H1 (cell line): Measurements from ENCODE around the gene PDE4D. TPM values are rescaled to one million over a fixed set of nuclear protein-coding genes. Genes with fewer than 3 reads are reported as not detected.

Source experiments
- CTCF ChIA-PET: fragments of 300-600 bp; sonication (Branson Sonifier 250); formaldehyde crosslinking; loops from one replicate; lab custom pipeline; 2021; ENCODE audit not compliant: partially characterized antibody; lab: Charles Lee
- POLR2A ChIA-PET: fragments of 300-600 bp; sonication (Branson Sonifier 250); formaldehyde crosslinking; loops from one replicate; lab custom pipeline; 2021; ENCODE audit warnings: inconsistent platforms; ENCODE audit not compliant: partially characterized antibody; lab: Charles Lee
- DNase-seq, 2 experiments: peaks; one replicate each; pipeline versions ENCODE4 v3.0.0 to v3.0.0-alpha.2; 2010 to 2022; ENCODE audit warnings: low spot score in 2 of 2, low read depth in 1 of 2, mixed read lengths in 1 of 2
- FAIRE-seq: peaks from 2 replicates; lab custom pipeline; 2011; peaks lifted over from hg19 to GRCh38; lab: Jason Lieb, UNC
- H2AFZ ChIP-seq: 2 replicates; pipeline ENCODE4 v1.8.1; 2012; ENCODE audit warnings: low read length, inconsistent platforms
- H2AK5ac ChIP-seq: 2 replicates; pipeline ENCODE4 v1.6.1; 2013; ENCODE audit warnings: low read depth, low read length
- H2BK120ac ChIP-seq: replicated peaks from 2 replicates; pipeline ENCODE3; 2013; ENCODE audit warnings: low read depth, low read length, inconsistent platforms
- H2BK12ac ChIP-seq: 2 replicates; pipeline ENCODE4 v1.6.1; 2013; ENCODE audit warnings: low read depth, low read length
- H2BK15ac ChIP-seq: 2 replicates; pipeline ENCODE4 v1.6.1; 2013; ENCODE audit warnings: low read length
- H2BK20ac ChIP-seq: 2 replicates; pipeline ENCODE4 v1.6.1; 2013; ENCODE audit warnings: low read length
- H2BK5ac ChIP-seq: 2 replicates; pipeline ENCODE4 v1.6.1; 2013; ENCODE audit warnings: low read depth, low read length
- H3K14ac ChIP-seq: 2 replicates; pipeline ENCODE4 v1.6.1; 2013; ENCODE audit warnings: inconsistent platforms; ENCODE audit not compliant: insufficient read length
- H3K18ac ChIP-seq: 2 replicates; pipeline ENCODE4 v1.6.1; 2013; ENCODE audit warnings: low read length; ENCODE audit errors: extremely low read depth
- H3K23ac ChIP-seq: 2 replicates; pipeline ENCODE4 v1.6.1; 2013; ENCODE audit warnings: inconsistent platforms; ENCODE audit not compliant: insufficient read length
- H3K23me2 ChIP-seq: 2 replicates; pipeline ENCODE4 v1.6.1; 2013; ENCODE audit warnings: low read depth, low read length
- H3K27ac ChIP-seq: 2 replicates; pipeline ENCODE4 v1.6.1; 2011; ENCODE audit warnings: low read depth, low read length, inconsistent platforms
- H3K27me3 ChIP-seq, 4 experiments: replicated peaks in 1 of 4; 1 replicate in 1 of 4; 2 replicates in 3 of 4; pipeline versions ENCODE4 v1.6.1 to v1.8.1; 2011 to 2013; ENCODE audit warnings: low read length in 3 of 4, mild to moderate bottlenecking in 3 of 4, inconsistent platforms in 2 of 4, mixed read lengths in 2 of 4, moderate library complexity in 1 of 4; ENCODE audit not compliant: control insufficient read depth in 3 of 4, insufficient read depth in 3 of 4; ENCODE audit errors: extremely low read depth in 1 of 4
- H3K36me3 ChIP-seq, 4 experiments: 2 replicates each; pipeline versions ENCODE4 v1.6.1 to v1.8.1; 2011 to 2013; ENCODE audit warnings: mild to moderate bottlenecking in 4 of 4, low read length in 3 of 4, moderate library complexity in 2 of 4, control low read depth in 1 of 4, inconsistent platforms in 1 of 4; ENCODE audit not compliant: insufficient read depth in 4 of 4, control insufficient read depth in 2 of 4
- H3K4ac ChIP-seq: replicated peaks from 2 replicates; pipeline ENCODE3; 2013; ENCODE audit warnings: low read length, low read depth, mixed read lengths, inconsistent platforms; ENCODE audit not compliant: insufficient read length
- H3K4me1 ChIP-seq, 4 experiments: replicated peaks in 1 of 4; 1 replicate in 1 of 4; 2 replicates in 3 of 4; pipeline versions ENCODE4 v1.6.1 to v1.8.1; 2011 to 2013; ENCODE audit warnings: low read length in 3 of 4, inconsistent platforms in 2 of 4, mixed read lengths in 1 of 4; ENCODE audit not compliant: insufficient read depth in 4 of 4, control insufficient read depth in 3 of 4
- H3K4me2 ChIP-seq, 2 experiments: 2 replicates each; pipeline versions ENCODE4 v1.6.1 to v1.8.1; 2011 to 2013; ENCODE audit warnings: low read depth in 2 of 2, low read length in 2 of 2, control low read depth in 1 of 2, inconsistent platforms in 1 of 2, mild to moderate bottlenecking in 1 of 2; ENCODE audit not compliant: insufficient read depth in 1 of 2
- H3K4me3 ChIP-seq, 4 experiments: fragments of 200-600, 300-600 bp in 1 of 4; sonication (generic), shearing (Covaris generic), sonication (Bioruptor Twin) in 1 of 4; 2 replicates each; pipeline versions ENCODE4 v1.5.1 to v1.8.1; 2011 to 2016; ENCODE audit warnings: low read length in 4 of 4, low read depth in 3 of 4, control low read depth in 2 of 4, inconsistent platforms in 2 of 4, mild to moderate bottlenecking in 2 of 4, mixed read lengths in 1 of 4, moderate library complexity in 1 of 4; ENCODE audit not compliant: insufficient read depth in 2 of 4; ENCODE audit errors: extremely low read depth in 1 of 4
- H3K56ac ChIP-seq: replicated peaks from 2 replicates; pipeline ENCODE3; 2013; ENCODE audit warnings: low read depth, mild to moderate bottlenecking, mixed read lengths, low read length, inconsistent platforms; ENCODE audit not compliant: insufficient read length
- H3K79me1 ChIP-seq: 2 replicates; pipeline ENCODE4 v1.6.1; 2013; ENCODE audit warnings: low read depth, low read length, control low read depth
- H3K79me2 ChIP-seq, 2 experiments: 2 replicates each; pipeline versions ENCODE4 v1.6.1 to v1.8.1; 2012 to 2013; ENCODE audit warnings: low read length in 2 of 2, mild to moderate bottlenecking in 2 of 2, inconsistent platforms in 1 of 2; ENCODE audit not compliant: insufficient read depth in 2 of 2, control insufficient read depth in 1 of 2
- H3K9ac ChIP-seq, 4 experiments: replicated peaks in 1 of 4; 1 replicate in 1 of 4; 2 replicates in 3 of 4; pipeline versions ENCODE4 v1.6.1 to v1.8.1; 2011 to 2013; ENCODE audit warnings: low read depth in 3 of 4, low read length in 3 of 4, control low read depth in 2 of 4, mild to moderate bottlenecking in 2 of 4, moderate library complexity in 2 of 4, inconsistent platforms in 1 of 4; ENCODE audit errors: extremely low read depth in 1 of 4
- H3K9me3 ChIP-seq, 2 experiments: 2 replicates each; pipeline versions ENCODE4 v1.6.1 to v1.8.1; 2012 to 2013; ENCODE audit warnings: mild to moderate bottlenecking in 2 of 2, moderate library complexity in 2 of 2, control low read depth in 1 of 2, inconsistent platforms in 1 of 2, low read depth in 1 of 2, low read length in 1 of 2, mixed read lengths in 1 of 2; ENCODE audit not compliant: insufficient read depth in 2 of 2
- H4K20me1 ChIP-seq, 2 experiments: replicated peaks in 1 of 2; 2 replicates each; pipeline versions ENCODE3 to v1.8.1; 2011 to 2013; ENCODE audit warnings: inconsistent platforms in 2 of 2, low read length in 2 of 2, mild to moderate bottlenecking in 1 of 2; ENCODE audit not compliant: insufficient read depth in 2 of 2, control insufficient read depth in 1 of 2
- H4K5ac ChIP-seq: 2 replicates; pipeline ENCODE4 v1.6.1; 2013; ENCODE audit warnings: low read length, low read depth, mixed read lengths, inconsistent platforms; ENCODE audit not compliant: insufficient read length
- H4K8ac ChIP-seq: 2 replicates; pipeline ENCODE4 v1.8.0; 2013; ENCODE audit warnings: mild to moderate bottlenecking, moderate library complexity, low read length, inconsistent platforms; ENCODE audit not compliant: insufficient read depth; ENCODE audit errors: extremely low read depth
- H4K91ac ChIP-seq: replicated peaks from 2 replicates; pipeline ENCODE3; 2013; ENCODE audit warnings: low read length, mixed read lengths, inconsistent platforms; ENCODE audit not compliant: insufficient read length
- ASH2L ChIP-seq: fragments of 200-600, 300-600 bp; sonication (generic); IDR thresholded peaks from one replicate; pipeline ENCODE4 v1.7.1; 2017; ENCODE audit warnings: low read length
- CBX5 ChIP-seq: fragments of 300-800, 300-1000 bp; sonication (generic); IDR thresholded peaks from 2 replicates; pipeline ENCODE4 v1.7.1; 2016; ENCODE audit warnings: antibody characterized with exemption, low read length, low read depth
- CREB1 ChIP-seq: IDR thresholded peaks from 2 replicates; pipeline ENCODE4 v1.6.1; 2012; ENCODE audit warnings: inconsistent platforms
- FOSL1 ChIP-seq: IDR thresholded peaks from 2 replicates; pipeline ENCODE4 v1.6.1; 2011; ENCODE audit warnings: mild to moderate bottlenecking, low read depth, low read length, moderate library complexity; ENCODE audit not compliant: insufficient read depth
- HDAC6 ChIP-seq: IDR thresholded peaks from one replicate; pipeline ENCODE4 v1.7.1; 2012; ENCODE audit warnings: low read depth, mild to moderate bottlenecking, inconsistent platforms, low read length, moderate library complexity
- JUND ChIP-seq: IDR thresholded peaks from 2 replicates; pipeline ENCODE4 v1.6.1; 2011; ENCODE audit warnings: mild to moderate bottlenecking, improper control_type of control experiment, low read length
- KDM5A ChIP-seq: fragments of 200-600 bp; IDR thresholded peaks from 2 replicates; pipeline ENCODE4 v1.7.1; 2012; ENCODE audit warnings: mild to moderate bottlenecking, low read length, inconsistent platforms, mixed read lengths
- RNF2 ChIP-seq: fragments of 200-900, 300-1000 bp; sonication (generic); IDR thresholded peaks from 2 replicates; pipeline ENCODE4 v1.7.1; 2016; ENCODE audit warnings: borderline replicate concordance, low read depth, mild to moderate bottlenecking, antibody characterized with exemption, low read length; ENCODE audit not compliant: poor library complexity, severe bottlenecking; ENCODE audit errors: missing control alignments
- SIRT6 ChIP-seq: IDR thresholded peaks from one replicate; pipeline ENCODE4 v1.7.1; 2012; ENCODE audit warnings: low read length, inconsistent platforms
- SIX5 ChIP-seq: IDR thresholded peaks from 2 replicates; pipeline ENCODE4 v1.6.1; 2011; ENCODE audit warnings: mild to moderate bottlenecking, low read depth, low read length
- WGBS, 2 experiments: shearing (Covaris generic) in 1 of 2; methylation state at CpG; one replicate each; pipeline versions ENCODE4 v1.1.6 to v1.1.7; 2013 to 2015; ENCODE audit warnings: low lambda C conversion rate in 2 of 2, mixed read lengths in 2 of 2, inconsistent platforms in 1 of 2, low coverage in 1 of 2, missing lambda C conversion rate in 1 of 2; ENCODE audit not compliant: insufficient replicate concordance in 2 of 2, insufficient coverage in 1 of 2, insufficient read length in 1 of 2; ENCODE audit errors: extremely low coverage in 1 of 2, missing lambda C conversion rate in 1 of 2; 5-methylcytosine and 5-hydroxymethylcytosine counted together
- polyA plus RNA-seq, 7 experiments: library from polyadenylated mRNA; depleted of rRNA in 3 of 7; stranded (reverse) in 5 of 7; unstranded in 2 of 7; fragments of >200 nt in 5 of 7; fragments of 200-250 nt in 2 of 7; gene quantifications; 1 replicate in 5 of 7; 2 replicates in 1 of 7; 4 replicates in 1 of 7; pipeline versions ENCODE4 v1.2.1 to v1.2.3, GENCODE V29; 2011 to 2013; ENCODE audit warnings: missing spikeins in 2 of 7, mixed read lengths in 2 of 7
- total RNA-seq: library from RNA; stranded (reverse); fragmentation: NEBNext Ultra II Directional; extraction: Animal tissue kit (Norgen Biotek cat#: 25700); gene quantifications from 2 replicates; pipeline ENCODE4 v1.2.1, GENCODE V29; 2021
- TF ChIP-seq, protein P1 (sequence below): IDR thresholded peaks from 2 replicates; pipeline ENCODE4 v1.6.1; 2011; ENCODE audit warnings: low read length, improper control_type of control experiment
- TF ChIP-seq, protein P2 (sequence below): IDR thresholded peaks from 2 replicates; pipeline ENCODE4 v1.6.1; 2011; ENCODE audit warnings: low read depth, mild to moderate bottlenecking, low read length; ENCODE audit not compliant: insufficient read depth

The PDE4D gene
- total and polyA plus RNA-seq, 2 of the 8 experiments (the other 6 are each of a cell fraction or from before 2014, with no cell fraction given), result 2.3 to 3.7 TPM

DNA sequence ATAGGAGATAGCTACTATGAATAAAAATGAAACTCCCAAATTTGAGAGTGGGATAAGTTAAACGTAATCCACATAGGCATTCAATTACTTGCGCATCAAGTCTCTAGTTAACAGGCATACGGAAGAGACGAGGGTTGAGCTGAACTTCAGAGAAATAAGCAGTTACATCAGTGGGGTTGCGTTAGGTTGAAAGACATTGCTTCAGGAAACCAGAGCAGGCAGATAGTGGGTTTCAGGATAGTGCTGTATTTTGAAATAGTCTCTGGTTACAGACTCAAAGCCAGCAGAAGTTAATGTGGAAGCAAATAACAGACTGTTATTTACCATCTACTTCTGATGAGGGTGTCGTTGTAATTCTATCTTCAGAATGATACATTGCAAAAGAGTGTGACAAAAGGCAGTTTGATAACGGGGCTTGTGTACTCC is 533.4 kb downstream of the PDE4D start:
- no peaks in the 10 kb centered on the region for H3K79me1 ChIP-seq
- no peak overlapping the region for H2BK5ac ChIP-seq
- no peaks in the 10 kb centered on the region for H3K36me3 ChIP-seq
- H4K8ac ChIP-seq, result no peak overlapping the region
- no peak overlapping the region for H3K4me3 ChIP-seq
- no peaks in the 10 kb centered on the region for H3K9me3 ChIP-seq
- no peak overlapping the region for H4K5ac ChIP-seq
- no peak for FAIRE-seq
- H4K91ac ChIP-seq, result no peak overlapping the region
- H2BK120ac ChIP-seq, result no peak overlapping the region
- H3K79me2 ChIP-seq, result no peaks in the 10 kb centered on the region
- WGBS, 2 experiments, result 83% methylated on average over 7 of the region's 7 CpGs; no CpG with 5 or more reads in 1 of the 2 experiments
- no peak overlapping the region for H3K18ac ChIP-seq
- H3K27ac ChIP-seq, result no peak overlapping the region
- POLR2A ChIA-PET, result no interaction called here
- no peaks in the 10 kb centered on the region for H4K20me1 ChIP-seq
- H2BK20ac ChIP-seq, result no peak overlapping the region
- no peak overlapping the region for H2BK15ac ChIP-seq
- H3K14ac ChIP-seq, result no peak overlapping the region
- TF ChIP-seq KDM5A (no peak), HDAC6 (no peak), ASH2L (no peak), CREB1 (no peak), RNF2 (no peak), CBX5 (no peak), SIRT6 (no peak), SIX5 (no peak), FOSL1 (no peak), JUND (no peak)
- TF ChIP-seq, protein P1, sequence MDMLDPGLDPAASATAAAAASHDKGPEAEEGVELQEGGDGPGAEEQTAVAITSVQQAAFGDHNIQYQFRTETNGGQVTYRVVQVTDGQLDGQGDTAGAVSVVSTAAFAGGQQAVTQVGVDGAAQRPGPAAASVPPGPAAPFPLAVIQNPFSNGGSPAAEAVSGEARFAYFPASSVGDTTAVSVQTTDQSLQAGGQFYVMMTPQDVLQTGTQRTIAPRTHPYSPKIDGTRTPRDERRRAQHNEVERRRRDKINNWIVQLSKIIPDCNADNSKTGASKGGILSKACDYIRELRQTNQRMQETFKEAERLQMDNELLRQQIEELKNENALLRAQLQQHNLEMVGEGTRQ, result no peak
- TF ChIP-seq, protein P2, sequence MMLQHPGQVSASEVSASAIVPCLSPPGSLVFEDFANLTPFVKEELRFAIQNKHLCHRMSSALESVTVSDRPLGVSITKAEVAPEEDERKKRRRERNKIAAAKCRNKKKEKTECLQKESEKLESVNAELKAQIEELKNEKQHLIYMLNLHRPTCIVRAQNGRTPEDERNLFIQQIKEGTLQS, result no peak
- TF ChIP-seq, all 59 proteins: peak for 0
- Histone ChIP-seq H3K27me3 (no peaks in the 10 kb centered on the region), H2AK5ac (no peak overlapping the region), H3K9ac (no peak overlapping the region; a peak in 1 of 7 replicates), H2BK12ac (no peak overlapping the region), H3K23me2 (no peaks in the 10 kb centered on the region; the same call in 1 of the 2 replicates), H3K4me2 (no peak overlapping the region), H3K56ac (no peak overlapping the region), H3K4me1 (peaks cover 0 to 21% (median 12%) of the 10 kb centered on the region in 4 experiments; a peak in 6 of 7 replicates), H3K23ac (no peak overlapping the region), H3K4ac (no peak overlapping the region), H2AFZ (no peak overlapping the region)
- no peak for DNase-seq
- CTCF ChIA-PET, result interaction anchor here (0.6 to 1.2 kb wide), 3 partner anchors 8 to 321 kb away, joined by 3 to 5 read pairs (median 3); no protein-coding TSS in a partner anchor
